Mesendoderm (in vitro differentiated cells): ENCODE measurements around the gene CCDC30.

Experiments used
- DNase-seq: peaks from one replicate; pipeline ENCODE4 v3.0.0; 2013
- H2AK5ac ChIP-seq: 2 replicates; pipeline ENCODE4 v1.6.1; 2013; ENCODE audit warnings: low read length, inconsistent platforms
- H2BK120ac ChIP-seq: 2 replicates; pipeline ENCODE4 v1.6.1; 2013; ENCODE audit warnings: low read depth, mild to moderate bottlenecking, low read length, moderate library complexity, mixed read lengths
- H2BK15ac ChIP-seq: replicated peaks from 2 replicates; pipeline ENCODE4 v1.6.1; 2013; ENCODE audit warnings: low read depth, mild to moderate bottlenecking, moderate library complexity
- H2BK5ac ChIP-seq: 2 replicates; pipeline ENCODE4 v1.6.1; 2013; ENCODE audit warnings: low read length, inconsistent platforms
- H3K18ac ChIP-seq: 2 replicates; pipeline ENCODE4 v1.6.1; 2013; ENCODE audit warnings: mild to moderate bottlenecking, low read length, mixed read lengths
- H3K23ac ChIP-seq: one replicate; pipeline ENCODE4 v1.6.1; 2013; ENCODE audit warnings: low read length
- H3K27ac ChIP-seq: 2 replicates; pipeline ENCODE4 v1.5.1; 2013; ENCODE audit warnings: low read depth, mild to moderate bottlenecking, inconsistent platforms, low read length, moderate library complexity
- H3K27me3 ChIP-seq: 2 replicates; pipeline ENCODE4 v1.6.1; 2013; ENCODE audit warnings: low read length, control low read depth, mild to moderate bottlenecking, inconsistent platforms; ENCODE audit not compliant: insufficient read depth, poor library complexity
- H3K36me3 ChIP-seq: 2 replicates; pipeline ENCODE4 v1.6.1; 2013; ENCODE audit warnings: low read length, inconsistent platforms; ENCODE audit not compliant: control insufficient read depth, insufficient read depth
- H3K4ac ChIP-seq: one replicate; pipeline ENCODE4 v1.6.1; 2013; ENCODE audit warnings: low read depth, mild to moderate bottlenecking, low read length, moderate library complexity
- H3K4me1 ChIP-seq: 2 replicates; pipeline ENCODE4 v1.6.1; 2013; ENCODE audit warnings: low read depth, low read length, inconsistent platforms; ENCODE audit not compliant: control insufficient read depth
- H3K4me2 ChIP-seq: 2 replicates; pipeline ENCODE4 v1.6.1; 2013; ENCODE audit warnings: low read length
- H3K4me3 ChIP-seq: 2 replicates; pipeline ENCODE4 v1.5.1; 2013; ENCODE audit warnings: mild to moderate bottlenecking, low read length
- H3K56ac ChIP-seq: one replicate; pipeline ENCODE4 v1.6.1; 2013; ENCODE audit warnings: low read length
- H3K79me1 ChIP-seq: 2 replicates; pipeline ENCODE4 v1.6.1; 2013; ENCODE audit warnings: low read length, inconsistent platforms
- H3K79me2 ChIP-seq: 2 replicates; pipeline ENCODE4 v1.6.1; 2013; ENCODE audit warnings: mild to moderate bottlenecking, low read length; ENCODE audit not compliant: control insufficient read depth, insufficient read depth
- H3K9ac ChIP-seq: 2 replicates; pipeline ENCODE4 v1.6.1; 2013; ENCODE audit warnings: low read length, inconsistent platforms
- H4K5ac ChIP-seq: one replicate; pipeline ENCODE4 v1.6.1; 2013; ENCODE audit warnings: low read length
- H4K8ac ChIP-seq: one replicate; pipeline ENCODE4 v1.6.1; 2013; ENCODE audit warnings: low read depth, mild to moderate bottlenecking, control low read depth, low read length, moderate library complexity
- WGBS: extraction: QIAGEN DNeasy Blood & Tissue Kit; methylation state at CpG from one replicate; pipeline ENCODE4 v1.1.7; 2013; ENCODE audit warnings: low lambda C conversion rate, missing lambda C conversion rate; ENCODE audit not compliant: insufficient coverage; ENCODE audit errors: extremely low coverage; 5-methylcytosine and 5-hydroxymethylcytosine counted together

The CCDC30 gene

DNA sequence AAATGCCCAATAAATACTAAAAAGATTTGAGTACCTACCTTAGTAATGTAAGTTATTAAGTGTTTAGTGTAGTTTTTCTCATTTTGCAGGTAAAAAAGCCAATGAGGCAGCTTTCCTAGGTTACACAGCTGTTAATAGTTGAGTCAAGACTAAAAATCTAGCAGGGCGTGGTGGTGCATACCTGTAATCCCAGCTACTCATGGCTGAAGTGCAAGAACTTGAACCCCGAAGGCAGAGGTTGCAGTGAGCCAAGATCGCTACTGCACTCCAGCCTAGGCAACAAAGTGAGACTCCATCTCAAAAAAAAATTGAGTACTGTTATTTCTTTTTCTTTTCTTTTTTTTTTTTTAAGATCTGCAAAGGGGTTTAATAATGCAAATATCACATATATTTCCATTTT lies 226.8 kb downstream of the CCDC30 start:
- Histone ChIP-seq H3K4ac (no peak overlapping the region), H2AK5ac (no peak overlapping the region), H3K23ac (no peak overlapping the region), H3K79me1 (no peaks in the 10 kb centered on the region), H3K36me3 (no peaks in the 10 kb centered on the region), H2BK5ac (no peak overlapping the region), H3K27ac (no peak overlapping the region), H3K27me3 (no peaks in the 10 kb centered on the region), H3K79me2 (peaks cover 93% of the 10 kb centered on the region), H4K5ac (no peak overlapping the region), H3K18ac (no peak overlapping the region), H2BK15ac (no peak overlapping the region), H2BK120ac (no peak overlapping the region), H3K4me1 (peaks cover 5% of the 10 kb centered on the region), H4K8ac (no peak overlapping the region), H3K56ac (no peak overlapping the region), H3K4me2 (no peak overlapping the region), H3K4me3 (no peak overlapping the region), H3K9ac (no peak overlapping the region)
- WGBS, result no CpG with 5 or more reads among the region's 3 CpGs
- DNase-seq, result no peak

DNA sequence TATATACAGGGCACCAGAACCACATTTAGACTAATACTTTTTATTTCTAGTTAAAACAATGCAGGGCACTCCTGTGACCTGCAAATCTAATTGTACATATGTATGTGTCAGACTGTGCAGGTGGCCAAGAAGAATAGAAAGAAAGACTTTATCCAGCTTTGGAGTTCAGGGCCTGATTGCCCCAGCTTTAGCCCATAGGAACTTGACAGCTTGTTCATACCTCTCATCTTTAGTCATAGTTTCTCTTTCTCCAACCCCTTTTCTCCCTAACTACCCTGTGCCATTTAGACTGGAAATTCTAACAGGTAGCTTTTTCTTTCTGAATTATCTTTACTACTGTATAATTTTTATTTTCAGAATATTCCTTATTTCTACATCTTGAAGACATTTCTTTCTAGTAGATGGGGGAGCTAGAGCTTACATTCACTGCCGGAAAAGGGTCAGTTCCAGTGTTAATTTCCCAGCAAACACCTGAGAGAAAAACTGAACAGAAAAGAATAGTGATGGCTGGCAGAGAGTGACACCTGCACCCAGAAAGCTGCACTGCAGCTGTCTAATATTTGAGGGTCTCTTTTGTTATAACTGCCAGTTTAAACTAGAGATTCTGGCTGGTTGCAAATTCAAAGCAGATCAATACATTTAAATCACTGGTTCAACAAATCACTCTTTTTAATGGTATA lies 227.5 kb downstream of the CCDC30 start:
- Histone ChIP-seq H3K56ac (no peak overlapping the region), H3K18ac (no peak overlapping the region), H2BK5ac (no peak overlapping the region), H3K4me3 (no peak overlapping the region), H3K4me1 (peaks cover 5% of the 10 kb centered on the region), H3K36me3 (no peaks in the 10 kb centered on the region), H3K27me3 (no peaks in the 10 kb centered on the region), H3K9ac (no peak overlapping the region), H3K27ac (no peak overlapping the region), H3K23ac (no peak overlapping the region), H3K4me2 (no peak overlapping the region), H3K79me2 (peaks cover 91% of the 10 kb centered on the region), H4K8ac (no peak overlapping the region), H2BK120ac (no peak overlapping the region), H3K4ac (no peak overlapping the region), H2BK15ac (no peak overlapping the region), H2AK5ac (no peak overlapping the region), H3K79me1 (peaks cover under 1% of the 10 kb centered on the region), H4K5ac (no peak overlapping the region)
- WGBS, result no CpG with 5 or more reads among the region's 1 CpG
- no peak for DNase-seq

DNA sequence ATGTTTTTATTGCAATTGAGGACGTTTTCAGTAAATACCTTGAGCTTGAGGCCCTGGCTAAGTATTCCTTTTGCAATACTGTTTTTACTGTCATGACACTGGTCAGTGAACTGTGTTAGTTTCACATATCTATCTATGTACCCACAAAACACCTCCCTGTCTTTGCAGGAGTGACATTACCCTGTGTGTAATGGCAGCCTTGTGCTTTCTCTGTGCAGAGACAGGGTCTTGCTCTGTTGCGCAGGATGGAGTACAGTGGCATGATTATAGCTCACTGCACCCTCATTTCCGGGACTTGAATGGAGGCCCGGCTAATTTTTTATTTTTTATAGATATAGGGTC lies 228.0 kb downstream of the CCDC30 start:
- Histone ChIP-seq H2BK120ac (no peak overlapping the region), H3K27ac (no peak overlapping the region), H3K56ac (no peak overlapping the region), H3K27me3 (no peaks in the 10 kb centered on the region), H3K23ac (no peak overlapping the region), H2BK5ac (no peak overlapping the region), H3K4me3 (no peak overlapping the region), H3K9ac (no peak overlapping the region), H3K36me3 (no peaks in the 10 kb centered on the region), H2AK5ac (no peak overlapping the region), H4K5ac (no peak overlapping the region), H3K4me1 (peaks cover 5% of the 10 kb centered on the region), H3K4ac (no peak overlapping the region), H3K79me1 (peaks cover 1% of the 10 kb centered on the region), H3K79me2 (peaks cover 90% of the 10 kb centered on the region), H2BK15ac (no peak overlapping the region), H3K4me2 (no peak overlapping the region), H4K8ac (no peak overlapping the region), H3K18ac (no peak overlapping the region)
- no CpG with 5 or more reads among the region's 4 CpGs for WGBS
- no peak for DNase-seq

DNA sequence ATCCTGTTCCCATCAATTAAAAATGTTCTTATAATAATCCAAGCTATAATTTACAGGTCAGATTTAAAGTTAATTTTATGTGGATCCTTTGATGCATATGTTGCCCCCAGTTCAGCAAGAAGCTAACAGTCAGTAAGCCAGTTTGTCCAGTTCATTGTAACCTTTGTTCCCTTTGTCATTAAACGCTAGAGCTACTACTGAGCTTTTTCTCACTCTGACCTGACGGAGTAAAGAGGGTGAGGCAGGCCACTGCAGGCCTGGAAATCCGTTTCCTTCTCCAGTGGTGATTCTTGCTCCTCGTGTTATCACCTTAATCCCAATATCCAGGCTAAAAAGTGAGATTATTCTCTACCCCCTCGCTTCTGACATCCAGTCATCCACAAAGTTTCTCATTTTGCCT lies 229.4 kb downstream of the CCDC30 start:
- no peak overlapping the region for H2BK120ac ChIP-seq
- H3K4me1 ChIP-seq, result peaks cover 5% of the 10 kb centered on the region
- peaks cover 1% of the 10 kb centered on the region for H3K36me3 ChIP-seq
- H2AK5ac ChIP-seq, result no peak overlapping the region
- no CpG with 5 or more reads among the region's 5 CpGs for WGBS
- H4K8ac ChIP-seq, result no peak overlapping the region
- DNase-seq, result no peak
- no peak overlapping the region for H2BK15ac ChIP-seq
- H3K27ac ChIP-seq, result no peak overlapping the region
- H4K5ac ChIP-seq, result no peak overlapping the region
- no peak overlapping the region for H3K4me3 ChIP-seq
- no peak overlapping the region for H2BK5ac ChIP-seq
- H3K79me1 ChIP-seq, result peaks cover 1% of the 10 kb centered on the region
- no peak overlapping the region for H3K23ac ChIP-seq
- H3K56ac ChIP-seq, result no peak overlapping the region
- H3K9ac ChIP-seq, result no peak overlapping the region
- H3K27me3 ChIP-seq, result no peaks in the 10 kb centered on the region
- no peak overlapping the region for H3K18ac ChIP-seq
- H3K4ac ChIP-seq, result no peak overlapping the region
- H3K79me2 ChIP-seq, result peaks cover 84% of the 10 kb centered on the region
- no peak overlapping the region for H3K4me2 ChIP-seq

DNA sequence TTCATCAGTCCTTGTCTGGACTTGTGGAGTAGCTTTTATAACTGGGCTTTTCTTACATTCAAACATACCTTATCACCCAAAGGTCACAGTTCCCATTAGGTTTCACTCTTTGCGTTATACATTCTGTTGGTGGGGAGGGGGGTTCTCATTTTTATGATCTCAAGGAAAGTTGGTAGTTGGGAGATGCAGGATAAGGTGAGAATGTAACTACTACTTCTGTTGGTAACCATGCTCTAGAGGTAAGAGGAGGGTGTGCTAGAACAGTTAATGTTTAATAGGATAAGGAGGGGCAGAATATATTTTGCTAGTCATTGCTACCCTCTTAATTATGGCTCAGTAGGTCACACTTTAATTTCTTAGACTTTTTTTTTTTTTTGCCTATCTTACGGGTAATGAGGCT lies 229.8 kb downstream of the CCDC30 start:
- H3K27me3 ChIP-seq, result no peaks in the 10 kb centered on the region
- H3K23ac ChIP-seq, result no peak overlapping the region
- no peak overlapping the region for H4K5ac ChIP-seq
- no peak overlapping the region for H3K9ac ChIP-seq
- peaks cover 83% of the 10 kb centered on the region for H3K79me2 ChIP-seq
- no peak overlapping the region for H2BK5ac ChIP-seq
- no peak for DNase-seq
- peaks cover 3% of the 10 kb centered on the region for H3K36me3 ChIP-seq
- H3K56ac ChIP-seq, result no peak overlapping the region
- no peak overlapping the region for H2AK5ac ChIP-seq
- no peak overlapping the region for H3K4me2 ChIP-seq
- no CpG with 5 or more reads among the region's 2 CpGs for WGBS
- H2BK15ac ChIP-seq, result no peak overlapping the region
- H3K4ac ChIP-seq, result no peak overlapping the region
- H3K4me1 ChIP-seq, result peaks cover 2% of the 10 kb centered on the region
- H3K4me3 ChIP-seq, result no peak overlapping the region
- no peak overlapping the region for H3K18ac ChIP-seq
- H3K79me1 ChIP-seq, result peaks cover 4% of the 10 kb centered on the region
- H3K27ac ChIP-seq, result no peak overlapping the region
- no peak overlapping the region for H4K8ac ChIP-seq
- no peak overlapping the region for H2BK120ac ChIP-seq
